ENCODE measurements around the gene CALCB. TPM values are rescaled to one million over a fixed set of nuclear protein-coding genes. Genes with fewer than 3 reads are reported as not detected.

CALCB gene
- total and polyA plus RNA-seq, 2 donors (not counting 1 experiment from before 2014, with no cell fraction given), result 1.3 TPM; not detected in 1

DNA sequence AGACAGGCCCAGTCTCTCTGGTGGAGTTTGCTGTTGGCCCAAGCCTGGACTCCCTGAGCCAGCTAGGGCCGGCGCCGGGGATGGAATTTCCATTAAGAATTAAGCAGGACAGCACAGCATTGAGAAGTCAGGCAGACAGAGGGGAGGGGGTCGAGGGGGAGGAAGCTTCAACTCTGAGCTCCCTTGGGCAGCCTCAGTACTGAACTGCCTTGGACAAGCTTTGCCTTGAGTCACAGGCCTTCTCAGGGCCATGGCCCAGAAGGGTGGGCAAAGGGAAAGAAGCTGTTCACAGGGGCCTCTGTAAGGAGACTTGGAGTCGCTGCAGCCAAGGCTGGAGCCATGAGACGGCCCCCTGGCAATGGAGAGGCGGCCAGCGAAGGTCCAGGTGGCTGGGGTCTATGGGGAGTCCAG, 38.7 kb downstream of the CALCB start:
- H3K4me2 ChIP-seq (replicated peaks; ENCODE audit: low read depth, low read length, poor library complexity, severe bottlenecking), result peak overlapping the region; percentile 84
- intact Hi-C loops (cut with micrococcal nuclease), result no loop called here
- 92% methylated on average over 8 of the region's 8 CpGs for WGBS (ENCODE audit: insufficient coverage)

More for the DNA sequence above, 38.7 kb downstream of the CALCB start:
- ChIA-PET POLR2A (no interaction called here), CTCF (interaction anchor here (1.6 to 14.3 kb wide), 4 partner anchors 11 to 208 kb away, joined by 3 to 177 read pairs (median 66); no protein-coding TSS in a partner anchor)
- H3K27ac Mint-ChIP-seq, result peak overlapping the region; percentile 69
- TF ChIP-seq CTCF (IDR thresholded peaks at IDR 0.05), result no peak
- TF ChIP-seq EZH2 (IDR thresholded peaks at IDR 0.05; ENCODE audit: borderline replicate concordance, insufficient read depth, low read depth, low read length, poor library complexity, severe bottlenecking), result no peak
- H3K79me2 ChIP-seq (ENCODE audit: control insufficient read depth, insufficient read depth, low read length), result no peaks in the 10 kb centered on the region
- H3K4me3 ChIP-seq (ENCODE audit: control extremely low read depth in 1 of 5, extremely low read depth in 1 of 5, insufficient read depth in 1 of 5, low read depth in 2 of 5, low read length in 4 of 5), result no peak overlapping the region
- ATAC-seq (ENCODE audit: low read depth) (no peak), DNase-seq (no peak)
- peaks cover 10% of the 10 kb centered on the region for H3K27me3 Mint-ChIP-seq
- H3K27me3 ChIP-seq (replicated peaks in 1 of 4; ENCODE audit: control extremely low read depth in 1 of 4, control insufficient read depth in 3 of 4, insufficient read depth in 4 of 4, low read length in 3 of 4), result peaks cover 0 to 19% (median 6%) of the 10 kb centered on the region in 4 experiments
- peaks cover 70 to 82% of the 10 kb centered on the region in 2 donors for H3K4me1 ChIP-seq (ENCODE audit: control insufficient read depth in 2 of 2, insufficient read depth in 2 of 2, low read length in 2 of 2)
- H3K9ac ChIP-seq (ENCODE audit: low read length), result no peak overlapping the region
- no peak overlapping the region for H2AFZ ChIP-seq (ENCODE audit: insufficient read depth, low read depth, low read length, poor library complexity, severe bottlenecking)
- H3K4me3 Mint-ChIP-seq, result no peak overlapping the region
- H3K9me3 Mint-ChIP-seq (ENCODE audit: insufficient read depth), result peaks cover 1% of the 10 kb centered on the region
- no peaks in the 10 kb centered on the region for H4K20me1 ChIP-seq (ENCODE audit: control insufficient read depth, insufficient read depth, low read length, poor library complexity, severe bottlenecking)
- H3K9me3 ChIP-seq (ENCODE audit: control extremely low read depth in 1 of 3, control insufficient read depth in 2 of 3, insufficient read depth in 1 of 3, low read length in 2 of 3), result peaks cover 0 to 7% (median 0%) of the 10 kb centered on the region in 3 donors
- H3K36me3 ChIP-seq (replicated peaks in 1 of 2; ENCODE audit: control extremely low read depth in 1 of 2, control insufficient read depth in 1 of 2, extremely low read depth in 1 of 2, insufficient read depth in 2 of 2, low read length in 1 of 2), result no peaks in the 10 kb centered on the region
- H3K27ac ChIP-seq (ENCODE audit: low read length in 2 of 2), result peak overlapping the region in 1 of 2 donors; percentile 29
- H3K4me1 Mint-ChIP-seq, result peaks cover 80% of the 10 kb centered on the region

All from B cell (primary cell).